RWPE2 (cell line): Measurements from ENCODE around the gene STRIP1.
"Not testable (repeated sequence)": the region's sequence is repeated elsewhere in the genome, so short reads cannot be mapped to it uniquely, and the experiment has no call there.

Experiments
- ATAC-seq: fragments of 200-7000 bp; cut with Tn5 transposase; 3 replicates; pipeline ENCODE4 v1.9.1; 2021; ENCODE audit warnings: low read depth
- DNase-seq: peaks from one replicate; pipeline ENCODE4 v3.0.0-alpha.2; 2020; ENCODE audit warnings: low spot score
- H3K27ac ChIP-seq: fragments of 450-650 bp; 2 replicates; pipeline ENCODE4 v1.5.1; 2017; ENCODE audit warnings: mild to moderate bottlenecking; ENCODE audit not compliant: poor library complexity, severe bottlenecking
- H3K27me3 ChIP-seq: fragments of 250-450 bp; sonication (Bioruptor Pico); 2 replicates; pipeline ENCODE4 v1.5.1; 2021; ENCODE audit warnings: mild to moderate bottlenecking, moderate library complexity; ENCODE audit not compliant: insufficient read depth, poor library complexity, severe bottlenecking
- H3K36me3 ChIP-seq: fragments of 250-450 bp; sonication (Bioruptor Pico); 2 replicates; pipeline ENCODE4 v1.5.1; 2020; ENCODE audit warnings: low read depth, mild to moderate bottlenecking, moderate library complexity
- H3K4me1 ChIP-seq: fragments of 250-450 bp; sonication (Bioruptor Pico); 2 replicates; pipeline ENCODE4 v1.5.1; 2021; ENCODE audit warnings: mild to moderate bottlenecking, moderate library complexity; ENCODE audit not compliant: insufficient read depth, poor library complexity, severe bottlenecking
- H3K4me3 ChIP-seq: fragments of 250-450 bp; sonication (Bioruptor Pico); 2 replicates; pipeline ENCODE4 v1.5.1; 2021; ENCODE audit warnings: mild to moderate bottlenecking, moderate library complexity; ENCODE audit not compliant: severe bottlenecking
- H3K9me3 ChIP-seq: fragments of 250-450 bp; sonication (Bioruptor Pico); 2 replicates; pipeline ENCODE4 v1.5.1; 2021; ENCODE audit warnings: mild to moderate bottlenecking, moderate library complexity; ENCODE audit not compliant: severe bottlenecking
- TF ChIP-seq, protein P1 (sequence below): fragments of 450-650 bp; IDR thresholded peaks from one replicate; pipeline ENCODE4 v1.5.1; 2017; ENCODE audit warnings: mild to moderate bottlenecking, moderate library complexity; ENCODE audit not compliant: poor library complexity, severe bottlenecking

The STRIP1 gene

GRCh38 chr1:110070671-110071242 is 36.3 kb downstream of the STRIP1 start, which contains the start of gene ALX3:
Gene ALX3, minus strand, starts transcription at chr1:110070672. Its CDS starts 60 bp downstream, at chr1:110070612.
- Histone ChIP-seq H3K27ac (no peak within 1 kb of the TSS), H3K36me3 (no peaks in the 10 kb centered on the region), H3K27me3 (peaks cover 52% of the 10 kb centered on the region), H3K4me1 (no peaks in the 10 kb centered on the region), H3K4me3 (no peak within 1 kb of the TSS), H3K9me3 (no peaks in the 10 kb centered on the region)
- no peak for ATAC-seq
- TF ChIP-seq, protein P1, sequence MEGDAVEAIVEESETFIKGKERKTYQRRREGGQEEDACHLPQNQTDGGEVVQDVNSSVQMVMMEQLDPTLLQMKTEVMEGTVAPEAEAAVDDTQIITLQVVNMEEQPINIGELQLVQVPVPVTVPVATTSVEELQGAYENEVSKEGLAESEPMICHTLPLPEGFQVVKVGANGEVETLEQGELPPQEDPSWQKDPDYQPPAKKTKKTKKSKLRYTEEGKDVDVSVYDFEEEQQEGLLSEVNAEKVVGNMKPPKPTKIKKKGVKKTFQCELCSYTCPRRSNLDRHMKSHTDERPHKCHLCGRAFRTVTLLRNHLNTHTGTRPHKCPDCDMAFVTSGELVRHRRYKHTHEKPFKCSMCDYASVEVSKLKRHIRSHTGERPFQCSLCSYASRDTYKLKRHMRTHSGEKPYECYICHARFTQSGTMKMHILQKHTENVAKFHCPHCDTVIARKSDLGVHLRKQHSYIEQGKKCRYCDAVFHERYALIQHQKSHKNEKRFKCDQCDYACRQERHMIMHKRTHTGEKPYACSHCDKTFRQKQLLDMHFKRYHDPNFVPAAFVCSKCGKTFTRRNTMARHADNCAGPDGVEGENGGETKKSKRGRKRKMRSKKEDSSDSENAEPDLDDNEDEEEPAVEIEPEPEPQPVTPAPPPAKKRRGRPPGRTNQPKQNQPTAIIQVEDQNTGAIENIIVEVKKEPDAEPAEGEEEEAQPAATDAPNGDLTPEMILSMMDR = no peak
- DNase-seq = no peak

- Histone ChIP-seq H3K4me3 (no peak overlapping the region), H3K36me3 (no peaks in the 10 kb centered on the region), H3K4me1 (no peaks in the 10 kb centered on the region), H3K27ac (no peak overlapping the region), H3K9me3 (no peaks in the 10 kb centered on the region), H3K27me3 (peaks cover 31% of the 10 kb centered on the region)
- TF ChIP-seq, protein P1 = no peak
- no peak for DNase-seq
- ATAC-seq = no peak
Observed at GRCh38 chr1:110074166-110074565, 39.7 kb downstream of the STRIP1 start.

GRCh38 chr1:110076789-110077500 is 42.5 kb downstream of the STRIP1 start:
- DNase-seq (no peak), ATAC-seq (no peak)
- Histone ChIP-seq H3K27me3 (peaks cover 7% of the 10 kb centered on the region), H3K27ac (no peak overlapping the region), H3K36me3 (no peaks in the 10 kb centered on the region), H3K9me3 (no peaks in the 10 kb centered on the region), H3K4me3 (no peak overlapping the region), H3K4me1 (no peaks in the 10 kb centered on the region)
- TF ChIP-seq, protein P1 = no peak

GRCh38 chr1:110079995-110080394 is 45.6 kb downstream of the STRIP1 start:
- not testable (repeated sequence) for H3K4me1 ChIP-seq, H3K4me3 ChIP-seq, DNase-seq, H3K36me3 ChIP-seq, ATAC-seq, H3K9me3 ChIP-seq, H3K27ac ChIP-seq
- H3K27me3 ChIP-seq = peaks cover 31% of the 10 kb centered on the region

- no peaks in the 10 kb centered on the region for H3K9me3 ChIP-seq
- no peak overlapping the region for H3K4me3 ChIP-seq
- H3K27me3 ChIP-seq = peaks cover 42% of the 10 kb centered on the region
- no peak for DNase-seq
- no peaks in the 10 kb centered on the region for H3K36me3 ChIP-seq
- TF ChIP-seq, protein P1 = no peak
- ATAC-seq = no peak
- no peak overlapping the region for H3K27ac ChIP-seq
- H3K4me1 ChIP-seq = no peaks in the 10 kb centered on the region
Observed at GRCh38 chr1:110081061-110081460, 46.6 kb downstream of the STRIP1 start.
